HepG2 (cell line): ENCODE measurements around the gene ETV1. TPM values are rescaled to one million over a fixed set of nuclear protein-coding genes. Genes with fewer than 3 reads are reported as not detected.

Experiments used
- ATAC-seq: fragments of 200-7000 bp; cut with Tn5 transposase; 3 replicates; pipeline ENCODE4 v1.9.1; 2020; ENCODE audit warnings: mild to moderate bottlenecking, moderate library complexity
- Bru-seq: library from RNA; stranded (reverse); fragments of 400-500 nt; gene quantifications from one replicate; lab custom pipeline; 2021; lab: Mats Ljungman, UMichigan
- BruChase-seq, 2 experiments: library from RNA; stranded (reverse); fragments of 400-500 nt; gene quantifications; one replicate each; lab custom pipeline; 2021; lab: Mats Ljungman, UMichigan
- BruUV-seq: library from RNA; stranded (reverse); fragments of 400-500 nt; replicated peaks from 2 replicates; lab custom pipeline; 2021; lab: Mats Ljungman, UMichigan
- CTCF ChIA-PET: fragments of 300-600 bp; formaldehyde crosslinking; extraction: SDS; loops from one replicate; lab custom pipeline; 2021; ENCODE audit warnings: low total read pairs, inconsistent platforms, low intra/inter-chr PET ratio; lab: Yijun Ruan, JAX
- POLR2A ChIA-PET: fragments of 350-600 bp; sonication (Branson Sonifier 250); formaldehyde crosslinking; loops from one replicate; lab custom pipeline; 2020; ENCODE audit warnings: antibody characterized with exemption, inconsistent platforms; lab: Yijun Ruan, JAX
- DNase-seq: peaks from one replicate; pipeline ENCODE4 v3.0.0-alpha.2; 2015; ENCODE audit warnings: low spot score
- FAIRE-seq: peaks from 3 replicates; lab custom pipeline; 2011; peaks lifted over from hg19 to GRCh38; lab: Jason Lieb, UNC
- H2AFZ ChIP-seq: one replicate; pipeline ENCODE4 v1.6.1; 2011; ENCODE audit warnings: low read length, inconsistent platforms
- H3K27ac ChIP-seq: fragments of 300-600 bp; 3 replicates; pipeline ENCODE4 v1.8.0; 2011; ENCODE audit warnings: mixed run types, mild to moderate bottlenecking, mixed read lengths, low read length, inconsistent platforms; ENCODE audit not compliant: insufficient read depth; ENCODE audit errors: extremely low read length
- H3K27me3 ChIP-seq, 2 experiments: fragments of 200-600 bp in 1 of 2; 2 replicates in 1 of 2; 3 replicates in 1 of 2; pipeline versions ENCODE4 v1.6.0 to v1.8.0; 2011; ENCODE audit warnings: low read length in 2 of 2, mild to moderate bottlenecking in 2 of 2, moderate library complexity in 2 of 2, inconsistent platforms in 1 of 2; ENCODE audit not compliant: insufficient read depth in 2 of 2, control insufficient read depth in 1 of 2
- H3K36me3 ChIP-seq, 2 experiments: fragments of 200-600 bp in 1 of 2; replicated peaks in 1 of 2; 2 replicates in 1 of 2; 3 replicates in 1 of 2; pipeline versions ENCODE4 v1.5.1 to v1.8.0; 2011; ENCODE audit warnings: low read length in 2 of 2, inconsistent platforms in 1 of 2; ENCODE audit not compliant: insufficient read depth in 2 of 2, control insufficient read depth in 1 of 2
- H3K4me1 ChIP-seq: 2 replicates; pipeline ENCODE4 v1.5.1; 2012; ENCODE audit warnings: low read length, inconsistent platforms; ENCODE audit not compliant: insufficient read depth
- H3K4me2 ChIP-seq: 2 replicates; pipeline ENCODE4 v1.6.0; 2011; ENCODE audit warnings: low read depth, low read length, inconsistent platforms
- H3K4me3 ChIP-seq, 3 experiments: fragments of 200-600 bp in 1 of 3; sonication (generic), shearing (Covaris generic) in 1 of 3; replicated peaks in 1 of 3; 2 replicates each; pipeline ENCODE4 v1.5.1; 2011 to 2016; ENCODE audit warnings: low read length in 3 of 3, inconsistent platforms in 2 of 3, low read depth in 2 of 3, mild to moderate bottlenecking in 2 of 3, control low read depth in 1 of 3, mixed read lengths in 1 of 3; ENCODE audit not compliant: insufficient read depth in 1 of 3
- H3K79me2 ChIP-seq: one replicate; pipeline ENCODE4 v1.6.1; 2011; ENCODE audit warnings: low read length, inconsistent platforms; ENCODE audit not compliant: insufficient read depth
- H3K9ac ChIP-seq: 2 replicates; pipeline ENCODE4 v1.6.0; 2011; ENCODE audit warnings: mild to moderate bottlenecking, low read depth, low read length, inconsistent platforms; ENCODE audit not compliant: insufficient read depth
- H3K9me3 ChIP-seq: 2 replicates; pipeline ENCODE4 v1.5.1; 2012; ENCODE audit warnings: mild to moderate bottlenecking, low read length
- H4K20me1 ChIP-seq: 2 replicates; pipeline ENCODE4 v1.6.0; 2011; ENCODE audit warnings: inconsistent platforms, mild to moderate bottlenecking, low read length, moderate library complexity; ENCODE audit not compliant: insufficient read depth
- NFYB ChIP-seq: sonication (generic); formaldehyde crosslinking; IDR thresholded peaks from 2 replicates; pipeline ENCODE4 v1.4.0; 2020; ENCODE audit warnings: missing genetic modification reagents
- NFYC ChIP-seq: IDR thresholded peaks from 2 replicates; pipeline ENCODE4 v1.6.1; 2016; ENCODE audit warnings: missing genetic modification reagents, missing compliant biosample characterization
- NR2F6 ChIP-seq, 2 experiments: IDR thresholded peaks; 2 replicates each; pipeline ENCODE4 v1.6.1; 2016; ENCODE audit warnings: antibody characterized with exemption in 1 of 2, mild to moderate bottlenecking in 1 of 2
- SOX6 ChIP-seq, 2 experiments: fragments of 450-650 bp in 1 of 2; sonication (generic) in 1 of 2; formaldehyde crosslinking in 1 of 2; IDR thresholded peaks; 2 replicates each; pipeline versions ENCODE4 v1.4.0 to v1.6.1; 2017 to 2020; ENCODE audit warnings: antibody characterized with exemption in 1 of 2, mild to moderate bottlenecking in 1 of 2, missing genetic modification reagents in 1 of 2
- ZNF331 ChIP-seq: sonication (generic); formaldehyde crosslinking; IDR thresholded peaks from 2 replicates; pipeline ENCODE4 v1.4.0; 2020; ENCODE audit warnings: missing genetic modification reagents
- WGBS: methylation state at CpG from one replicate; pipeline ENCODE4 v1.1.6; 2017; ENCODE audit warnings: low lambda C conversion rate; 5-methylcytosine and 5-hydroxymethylcytosine counted together
- in situ Hi-C: cut with HindIII; loops from 2 replicates; pipeline ENCODE4 v1.10.0; 2017; ENCODE audit warnings: low pct_unique_long_range_greater_than_20kb; ENCODE audit not compliant: extremely low pct_ligation_motif_present
- intact Hi-C: fragments of 100-400 bp; cut with micrococcal nuclease; formaldehyde crosslinking; loops from one replicate; pipeline ENCODE4 v1.10.0; 2022; ENCODE audit not compliant: unreplicated experiment
- long read RNA-seq, 2 experiments: library from RNA in 1 of 2; library from polyadenylated mRNA in 1 of 2; stranded (forward) in 1 of 2; unstranded in 1 of 2; transcript quantifications; one replicate each; pipeline ENCODE4 v2.0.0, GENCODE V29; 2019 to 2022
- polyA minus RNA-seq, 3 experiments: library from RNA; depleted of rRNA, polyadenylated mRNA; stranded (reverse); fragments of >200 nt; gene quantifications; 2 replicates each; pipeline ENCODE4 v1.2.3, GENCODE V29; 2011; ENCODE audit warnings: low replicate concordance in 1 of 3
- polyA plus RNA-seq, 8 experiments: library from polyadenylated mRNA; depleted of rRNA in 3 of 8; stranded (reverse) in 7 of 8; unstranded in 1 of 8; fragments of >200 nt; fragmentation: Illumina TruSeq in 4 of 8; extraction: Trizol in 4 of 8; gene quantifications; 2 replicates each; pipeline versions ENCODE4 v1.2.1 to v1.2.3, GENCODE V29; 2011 to 2016; ENCODE audit warnings: low read depth in 4 of 8, missing spikeins in 1 of 8, mixed read lengths in 1 of 8; ENCODE audit not compliant: insufficient read depth in 1 of 8
- total RNA-seq, 5 experiments: library from RNA; depleted of rRNA; stranded (reverse); fragments of >200 nt; fragmentation: Illumina TruSeq; extraction: Trizol; gene quantifications; 2 replicates each; pipeline ENCODE4 v1.2.3, GENCODE V29; 2016; ENCODE audit warnings: low read depth in 1 of 5
- TF ChIP-seq, protein P1 (sequence below): IDR thresholded peaks from 2 replicates; pipeline ENCODE4 v1.6.1; 2016; ENCODE audit warnings: control low read depth
- TF ChIP-seq, protein P2 (sequence below): sonication (generic); formaldehyde crosslinking; IDR thresholded peaks from 2 replicates; pipeline ENCODE4 v1.5.0; 2020; ENCODE audit warnings: mild to moderate bottlenecking, missing genetic modification reagents, moderate library complexity

ETV1 gene
- total RNA-seq (2016; rRNA removed; fragmentation: Illumina TruSeq; extraction: Trizol) (0.24 and 0.48 TPM in 2 replicates), polyA plus RNA-seq (2011; rRNA removed) (0.04 and 0.08 TPM in 2 replicates), polyA minus RNA-seq (2011; rRNA and poly(A)+ RNA removed; ENCODE audit: low replicate concordance) (0.68 TPM in 1 of 2 replicates, not detected in the other), Bru-seq, nascent RNA (percentile 7 among the genes with signal in this experiment), BruChase-seq, experiment 1, labeled RNA remaining after a 6-hour chase (percentile 6 among the genes with signal in this experiment), BruChase-seq, experiment 2, labeled RNA remaining after a 2-hour chase (percentile 6 among the genes with signal in this experiment)
- total RNA-seq (2016; cell fraction: cytosol; rRNA removed; fragmentation: Illumina TruSeq; extraction: Trizol; ENCODE audit: low read depth), result 0.10 TPM in 1 of 2 replicates, not detected in the other
- 0.09 and 0.51 TPM in 2 replicates for total RNA-seq (2016; cell fraction: insoluble cytoplasmic fraction; rRNA removed; fragmentation: Illumina TruSeq; extraction: Trizol)
- total RNA-seq (2016; cell fraction: membrane; rRNA removed; fragmentation: Illumina TruSeq; extraction: Trizol), result 0.15 TPM in 1 of 2 replicates, not detected in the other
- total RNA-seq (2016; cell fraction: nucleus; rRNA removed; fragmentation: Illumina TruSeq; extraction: Trizol), result 0.47 and 0.50 TPM in 2 replicates
- polyA plus RNA-seq (2011; cell fraction: cytosol; rRNA removed), result 0.01 and 0.09 TPM in 2 replicates
- 0.28 and 0.42 TPM in 2 replicates for polyA plus RNA-seq (2011; cell fraction: nucleus; rRNA removed)
- 0.21 TPM in 1 of 2 replicates, not detected in the other for polyA plus RNA-seq (2012)
- not detected in 2 replicates for polyA plus RNA-seq (2016; cell fraction: cytosol; fragmentation: Illumina TruSeq; extraction: Trizol; ENCODE audit: low read depth)
- 0.25 and 0.35 TPM in 2 replicates for polyA plus RNA-seq (2016; cell fraction: insoluble cytoplasmic fraction; fragmentation: Illumina TruSeq; extraction: Trizol; ENCODE audit: low read depth)
- polyA plus RNA-seq (2016; cell fraction: membrane; fragmentation: Illumina TruSeq; extraction: Trizol; ENCODE audit: low read depth), result 0.03 TPM in 1 of 2 replicates, not detected in the other
- 0.15 TPM in 1 of 2 replicates, not detected in the other for polyA plus RNA-seq (2016; cell fraction: nucleus; fragmentation: Illumina TruSeq; extraction: Trizol; ENCODE audit: insufficient read depth, low read depth)
- polyA minus RNA-seq (2011; cell fraction: cytosol; rRNA and poly(A)+ RNA removed), result not detected in 2 replicates
- 0.87 TPM in 1 of 2 replicates, not detected in the other for polyA minus RNA-seq (2011; cell fraction: nucleus; rRNA and poly(A)+ RNA removed)
- long read RNA-seq, experiment 1, result 0 reads
- long read RNA-seq, experiment 2, result 0 reads

DNA sequence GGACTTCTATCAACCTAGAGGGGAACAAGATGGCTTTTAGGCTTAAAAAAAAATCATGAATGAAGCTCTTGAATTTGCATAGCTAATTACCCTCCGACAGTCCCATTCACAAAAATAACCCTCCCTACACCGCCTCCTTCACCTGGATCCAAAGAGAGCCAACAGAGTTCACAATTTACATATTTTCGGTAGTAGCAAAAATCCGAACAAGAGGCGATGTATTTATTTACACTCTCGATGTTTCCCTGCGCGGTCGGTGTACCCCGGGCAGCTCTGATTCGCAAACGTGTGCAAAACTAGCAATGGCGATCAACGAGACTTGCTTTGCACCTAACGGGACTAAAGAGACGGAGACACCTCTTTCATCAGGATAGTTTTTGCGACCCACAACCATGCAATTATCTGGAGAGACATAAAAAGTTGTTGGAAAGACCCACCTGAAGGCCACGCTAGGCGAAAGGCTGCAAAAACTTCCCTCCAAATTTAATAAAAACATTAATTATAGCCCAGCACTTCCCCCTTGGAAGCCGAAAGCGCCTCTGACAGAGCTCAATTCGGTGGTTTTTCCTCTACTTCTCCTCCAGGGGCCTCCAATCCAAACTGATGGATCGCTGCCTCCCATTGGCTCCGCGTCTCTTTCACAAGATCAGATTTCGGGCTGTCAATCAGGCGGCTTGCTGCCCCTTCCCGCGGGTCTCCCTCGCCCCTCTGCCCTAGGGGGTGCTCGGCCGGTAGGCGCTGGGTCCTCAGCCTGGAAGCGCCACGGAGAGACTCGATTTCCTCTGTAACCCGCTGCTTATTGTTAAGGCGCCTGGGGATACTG, at the start of gene ETV1:
TSS of gene ETV1 (minus strand) at position 541 of the 823 bp plus-strand sequence. CDS start 614 bp downstream, outside the sequence.
- no peaks in the 10 kb centered on the region; a peak in 1 of 5 replicates for H3K27me3 ChIP-seq
- peak; percentile 14 for DNase-seq
- POLR2A ChIA-PET, result no interaction called here
- BruUV-seq, result no TSS peak
- peak within 1 kb of the TSS; percentile 65 for H2AFZ ChIP-seq
- H3K9ac ChIP-seq, result no peak within 1 kb of the TSS
- H3K9me3 ChIP-seq, result no peaks in the 10 kb centered on the region
- intact Hi-C loops (no loop called here), in situ Hi-C loops (no loop called here)
- peaks cover 28% of the 10 kb centered on the region; the same call in 1 of the 2 replicates for H3K4me1 ChIP-seq
- peak within 1 kb of the TSS; percentile 86 for H3K4me2 ChIP-seq
- no peaks in the 10 kb centered on the region for H4K20me1 ChIP-seq
- FAIRE-seq, result no peak
- ATAC-seq, result peak; percentile 82
- H3K4me3 ChIP-seq, result peak within 1 kb of the TSS; percentile 54 to 69 (median 58)
- H3K79me2 ChIP-seq, result no peaks in the 10 kb centered on the region
- no peaks in the 10 kb centered on the region for H3K36me3 ChIP-seq
- no peak within 1 kb of the TSS for H3K27ac ChIP-seq
- TF ChIP-seq NFYC (CRISPR knock-in tag) (peak; percentile 46; the same call in 1 of the 2 replicates), NR2F6 (IDR thresholded peaks at IDR 0.05) (no peak), NR2F6 (CRISPR knock-in tag; IDR thresholded peaks at IDR 0.05) (no peak), ZNF331 (CRISPR knock-in tag) (no peak), SOX6 (IDR thresholded peaks at IDR 0.05) (no peak), SOX6 (CRISPR knock-in tag; IDR thresholded peaks at IDR 0.05) (0 out of 2 replicates have a peak, but pooled peaks have one; percentile 9), NFYB (CRISPR knock-in tag) (peak; percentile 41; the same call in 1 of the 2 replicates)
- TF ChIP-seq, protein P1, sequence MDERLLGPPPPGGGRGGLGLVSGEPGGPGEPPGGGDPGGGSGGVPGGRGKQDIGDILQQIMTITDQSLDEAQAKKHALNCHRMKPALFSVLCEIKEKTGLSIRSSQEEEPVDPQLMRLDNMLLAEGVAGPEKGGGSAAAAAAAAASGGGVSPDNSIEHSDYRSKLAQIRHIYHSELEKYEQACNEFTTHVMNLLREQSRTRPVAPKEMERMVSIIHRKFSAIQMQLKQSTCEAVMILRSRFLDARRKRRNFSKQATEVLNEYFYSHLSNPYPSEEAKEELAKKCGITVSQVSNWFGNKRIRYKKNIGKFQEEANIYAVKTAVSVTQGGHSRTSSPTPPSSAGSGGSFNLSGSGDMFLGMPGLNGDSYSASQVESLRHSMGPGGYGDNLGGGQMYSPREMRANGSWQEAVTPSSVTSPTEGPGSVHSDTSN, result peak; percentile 71
- TF ChIP-seq, protein P2, sequence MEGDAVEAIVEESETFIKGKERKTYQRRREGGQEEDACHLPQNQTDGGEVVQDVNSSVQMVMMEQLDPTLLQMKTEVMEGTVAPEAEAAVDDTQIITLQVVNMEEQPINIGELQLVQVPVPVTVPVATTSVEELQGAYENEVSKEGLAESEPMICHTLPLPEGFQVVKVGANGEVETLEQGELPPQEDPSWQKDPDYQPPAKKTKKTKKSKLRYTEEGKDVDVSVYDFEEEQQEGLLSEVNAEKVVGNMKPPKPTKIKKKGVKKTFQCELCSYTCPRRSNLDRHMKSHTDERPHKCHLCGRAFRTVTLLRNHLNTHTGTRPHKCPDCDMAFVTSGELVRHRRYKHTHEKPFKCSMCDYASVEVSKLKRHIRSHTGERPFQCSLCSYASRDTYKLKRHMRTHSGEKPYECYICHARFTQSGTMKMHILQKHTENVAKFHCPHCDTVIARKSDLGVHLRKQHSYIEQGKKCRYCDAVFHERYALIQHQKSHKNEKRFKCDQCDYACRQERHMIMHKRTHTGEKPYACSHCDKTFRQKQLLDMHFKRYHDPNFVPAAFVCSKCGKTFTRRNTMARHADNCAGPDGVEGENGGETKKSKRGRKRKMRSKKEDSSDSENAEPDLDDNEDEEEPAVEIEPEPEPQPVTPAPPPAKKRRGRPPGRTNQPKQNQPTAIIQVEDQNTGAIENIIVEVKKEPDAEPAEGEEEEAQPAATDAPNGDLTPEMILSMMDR (CRISPR knock-in tag), result peak; percentile 23
- CTCF ChIA-PET, result no interaction called here
- WGBS, result 1% methylated on average over 33 of the region's 38 CpGs
